ENCODE data around the gene CCL23.

CCL23 gene

DNA sequence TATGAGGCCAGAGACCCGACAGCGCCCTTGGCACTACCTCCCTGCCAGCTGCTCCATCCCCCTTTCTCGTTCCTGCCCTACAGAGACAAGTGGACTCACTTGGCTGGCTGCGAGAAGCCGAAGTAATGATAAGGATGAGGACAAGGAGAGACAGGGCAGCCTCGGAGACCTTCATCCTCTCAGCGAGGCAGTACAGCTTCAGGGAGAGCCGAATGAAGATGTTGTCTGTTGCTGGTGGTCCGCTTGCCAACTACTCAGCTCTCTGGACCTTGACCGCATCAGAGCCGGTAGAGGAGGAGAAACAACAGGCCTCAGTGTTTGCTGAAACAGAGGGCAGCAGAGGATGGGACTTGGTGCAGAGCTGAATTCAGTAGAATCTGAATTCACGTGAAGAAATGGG lies 36.5 kb downstream of the CCL23 start, which contains the start of gene CCL16:
TSS of gene CCL16 (minus strand) at position 252 of the 400 bp plus-strand sequence. CDS start at position 175, 77 bp downstream.
- Histone ChIP-seq H3K9ac (no peak within 1 kb of the TSS), H4K20me1 (ENCODE audit: insufficient read depth) (no peaks in the 10 kb centered on the region), H3K4me2 (no peak within 1 kb of the TSS), H3K36me3 (ENCODE audit: insufficient read depth) (no peaks in the 10 kb centered on the region), H3K27ac (no peak within 1 kb of the TSS), H3K4me1 (ENCODE audit: low read depth, poor library complexity, severe bottlenecking) (no peaks in the 10 kb centered on the region), H2AFZ (ENCODE audit: low read depth) (no peak within 1 kb of the TSS), H3K79me2 (ENCODE audit: insufficient read depth, low read depth) (no peaks in the 10 kb centered on the region), H3K27me3 (ENCODE audit: insufficient read depth, low read depth) (no peaks in the 10 kb centered on the region), H3K4me3 (IDR thresholded peaks at IDR 0.05; ENCODE audit: insufficient read depth, low read depth, low read length) (no peak within 1 kb of the TSS)
- TF ChIP-seq, protein P1, sequence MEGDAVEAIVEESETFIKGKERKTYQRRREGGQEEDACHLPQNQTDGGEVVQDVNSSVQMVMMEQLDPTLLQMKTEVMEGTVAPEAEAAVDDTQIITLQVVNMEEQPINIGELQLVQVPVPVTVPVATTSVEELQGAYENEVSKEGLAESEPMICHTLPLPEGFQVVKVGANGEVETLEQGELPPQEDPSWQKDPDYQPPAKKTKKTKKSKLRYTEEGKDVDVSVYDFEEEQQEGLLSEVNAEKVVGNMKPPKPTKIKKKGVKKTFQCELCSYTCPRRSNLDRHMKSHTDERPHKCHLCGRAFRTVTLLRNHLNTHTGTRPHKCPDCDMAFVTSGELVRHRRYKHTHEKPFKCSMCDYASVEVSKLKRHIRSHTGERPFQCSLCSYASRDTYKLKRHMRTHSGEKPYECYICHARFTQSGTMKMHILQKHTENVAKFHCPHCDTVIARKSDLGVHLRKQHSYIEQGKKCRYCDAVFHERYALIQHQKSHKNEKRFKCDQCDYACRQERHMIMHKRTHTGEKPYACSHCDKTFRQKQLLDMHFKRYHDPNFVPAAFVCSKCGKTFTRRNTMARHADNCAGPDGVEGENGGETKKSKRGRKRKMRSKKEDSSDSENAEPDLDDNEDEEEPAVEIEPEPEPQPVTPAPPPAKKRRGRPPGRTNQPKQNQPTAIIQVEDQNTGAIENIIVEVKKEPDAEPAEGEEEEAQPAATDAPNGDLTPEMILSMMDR (conservative IDR thresholded peaks at IDR 0.05; ENCODE audit: low read depth, low read length): no peak

DNA sequence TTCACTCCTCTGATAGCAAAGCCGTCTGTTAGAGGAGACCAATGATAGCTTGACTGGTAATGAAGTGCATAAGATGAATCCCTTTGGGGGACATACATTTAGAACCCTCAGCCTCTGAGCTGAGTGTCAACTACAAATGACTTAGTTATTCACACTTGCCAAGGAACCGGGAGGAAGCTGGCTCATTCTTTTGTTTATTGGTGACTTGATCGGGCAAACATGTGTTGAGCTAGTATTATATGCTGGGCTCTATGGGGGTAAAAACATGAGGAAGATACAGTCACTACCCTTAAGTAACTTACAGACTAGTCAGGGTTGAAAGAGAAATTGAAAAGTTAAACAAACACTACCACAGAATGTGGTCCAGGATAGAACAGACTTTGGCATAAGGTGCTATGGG lies 39.4 kb downstream of the CCL23 start:
- no peak overlapping the region for H2AFZ ChIP-seq (ENCODE audit: low read depth)
- TF ChIP-seq, protein P1 (conservative IDR thresholded peaks at IDR 0.05; ENCODE audit: low read depth, low read length): no peak
- no peaks in the 10 kb centered on the region for H3K36me3 ChIP-seq (ENCODE audit: insufficient read depth)
- no peaks in the 10 kb centered on the region for H3K79me2 ChIP-seq (ENCODE audit: insufficient read depth, low read depth)
- no peak overlapping the region for H3K9ac ChIP-seq
- H3K27ac ChIP-seq: no peak overlapping the region
- no peaks in the 10 kb centered on the region for H4K20me1 ChIP-seq (ENCODE audit: insufficient read depth)
- no peak overlapping the region for H3K4me2 ChIP-seq
- no peaks in the 10 kb centered on the region for H3K4me1 ChIP-seq (ENCODE audit: low read depth, poor library complexity, severe bottlenecking)
- no peaks in the 10 kb centered on the region for H3K27me3 ChIP-seq (ENCODE audit: insufficient read depth, low read depth)
- H3K4me3 ChIP-seq (IDR thresholded peaks at IDR 0.05; ENCODE audit: insufficient read depth, low read depth, low read length): no peak overlapping the region

DNA sequence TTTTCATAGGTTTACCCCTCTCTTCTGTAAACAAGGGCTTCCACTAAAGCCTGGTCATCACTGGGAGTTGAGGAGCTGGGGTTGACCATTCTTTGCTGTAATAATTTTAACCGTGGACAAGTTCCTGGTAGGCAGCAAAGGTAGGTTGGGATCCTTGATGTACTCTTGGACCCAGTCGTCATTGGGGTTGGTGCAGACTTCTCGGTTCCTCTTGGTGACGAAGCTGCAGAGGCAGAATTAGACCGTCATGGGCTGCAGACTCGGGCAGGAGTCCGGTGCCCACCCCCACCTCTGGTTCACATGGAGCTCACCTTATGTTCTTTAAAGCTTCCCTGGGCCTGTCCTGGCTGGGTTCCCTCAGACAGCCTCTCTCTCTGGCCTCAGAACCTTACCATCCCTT lies 40.3 kb downstream of the CCL23 start:
- H2AFZ ChIP-seq (ENCODE audit: low read depth): no peak overlapping the region
- no peak overlapping the region for H3K4me2 ChIP-seq
- TF ChIP-seq, protein P1 (conservative IDR thresholded peaks at IDR 0.05; ENCODE audit: low read depth, low read length): no peak

DNA sequence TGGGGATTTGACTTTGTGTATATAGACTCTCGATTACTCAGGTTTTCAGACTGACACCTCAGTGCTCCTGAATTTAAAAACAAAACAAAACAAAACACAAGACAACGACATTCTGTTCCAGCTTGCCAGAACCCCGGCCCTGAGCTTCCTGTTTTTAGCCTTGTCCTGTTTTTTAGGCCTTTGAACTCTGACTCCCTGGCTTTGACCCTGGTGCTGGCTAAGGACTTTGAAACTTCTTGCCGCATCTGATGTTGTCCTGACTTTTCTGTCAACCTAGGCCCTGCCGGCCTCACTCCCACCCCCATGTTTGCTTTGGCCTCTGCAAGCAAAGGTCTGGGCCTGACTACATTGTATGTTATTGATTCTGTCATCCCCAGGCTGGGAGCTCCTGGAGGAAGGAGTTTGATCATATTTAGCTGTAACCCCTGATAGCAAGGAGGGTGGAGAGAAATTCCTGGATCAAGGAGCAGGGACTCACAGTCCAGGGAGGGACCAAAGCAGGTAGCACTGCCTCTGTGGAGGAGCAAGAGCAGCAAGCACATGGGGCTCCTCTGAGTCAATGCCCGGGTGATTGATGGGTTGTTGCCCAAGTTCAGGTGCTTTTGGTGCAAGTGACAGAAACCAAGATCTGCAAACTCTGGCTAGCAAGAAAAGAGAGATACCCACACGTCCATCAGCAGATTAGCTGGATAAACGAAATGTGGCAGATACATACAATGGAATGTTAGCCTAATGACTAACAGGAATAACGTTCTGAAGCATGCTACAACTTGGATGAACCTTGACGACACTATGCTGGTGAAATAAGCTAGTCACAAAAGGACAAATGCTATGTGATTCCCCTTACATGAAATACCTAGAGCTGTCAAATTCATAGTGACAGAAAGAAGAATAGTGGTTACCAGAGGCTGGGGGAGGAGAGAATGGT lies 44.2 kb downstream of the CCL23 start:
- H3K27ac ChIP-seq: no peak overlapping the region
- TF ChIP-seq, protein P1 (conservative IDR thresholded peaks at IDR 0.05; ENCODE audit: low read depth, low read length): no peak
- H3K4me1 ChIP-seq (ENCODE audit: low read depth, poor library complexity, severe bottlenecking): peaks cover 4% of the 10 kb centered on the region
- no peak overlapping the region for H3K4me2 ChIP-seq
- H3K4me3 ChIP-seq (IDR thresholded peaks at IDR 0.05; ENCODE audit: insufficient read depth, low read depth, low read length): no peak overlapping the region
- no peaks in the 10 kb centered on the region for H3K79me2 ChIP-seq (ENCODE audit: insufficient read depth, low read depth)
- no peak overlapping the region for H2AFZ ChIP-seq (ENCODE audit: low read depth)
- H3K27me3 ChIP-seq (ENCODE audit: insufficient read depth, low read depth): no peaks in the 10 kb centered on the region
- H3K9ac ChIP-seq: no peak overlapping the region
- H4K20me1 ChIP-seq (ENCODE audit: insufficient read depth): no peaks in the 10 kb centered on the region
- no peaks in the 10 kb centered on the region for H3K36me3 ChIP-seq (ENCODE audit: insufficient read depth)

More for the DNA sequence above, 40.3 kb downstream of the CCL23 start:
- Histone ChIP-seq H3K36me3 (ENCODE audit: insufficient read depth) (no peaks in the 10 kb centered on the region), H4K20me1 (ENCODE audit: insufficient read depth) (no peaks in the 10 kb centered on the region), H3K27me3 (ENCODE audit: insufficient read depth, low read depth) (no peaks in the 10 kb centered on the region), H3K79me2 (ENCODE audit: insufficient read depth, low read depth) (no peaks in the 10 kb centered on the region), H3K4me1 (ENCODE audit: low read depth, poor library complexity, severe bottlenecking) (no peaks in the 10 kb centered on the region), H3K4me3 (IDR thresholded peaks at IDR 0.05; ENCODE audit: insufficient read depth, low read depth, low read length) (no peak overlapping the region), H3K27ac (no peak overlapping the region), H3K9ac (no peak overlapping the region)
